PC-9 (cell line): ENCODE data around the gene NDST4. TPM values are rescaled to one million over a fixed set of nuclear protein-coding genes. Genes with fewer than 3 reads are reported as not detected.

Experiments used
- BruUV-seq: library from RNA; stranded (reverse); fragments of 400-500 nt; replicated peaks from 2 replicates; lab custom pipeline; 2021; lab: Mats Ljungman, UMichigan
- CTCF ChIA-PET: fragments of 300-600 bp; sonication (Branson Sonifier 250); formaldehyde crosslinking; loops from one replicate; lab custom pipeline; 2022; ENCODE audit warnings: antibody characterized with exemption; lab: Charles Lee
- POLR2A ChIA-PET: fragments of 300-600 bp; sonication (Branson Sonifier 250); formaldehyde crosslinking; loops from one replicate; lab custom pipeline; 2022; ENCODE audit warnings: antibody characterized with exemption; ENCODE audit not compliant: unreplicated experiment; lab: Charles Lee
- DNase-seq, 2 experiments: peaks; one replicate each; pipeline versions ENCODE4 v3.0.0 to v3.0.0-alpha.2; 2015 to 2022; ENCODE audit warnings: mixed read lengths in 1 of 2
- H2AFZ ChIP-seq: fragments of 200-600 bp; sonication (generic); 2 replicates; pipeline ENCODE4 v1.8.1; 2017; ENCODE audit warnings: antibody characterized with exemption
- H3F3A ChIP-seq: fragments of 200-600 bp; sonication (generic); 2 replicates; pipeline ENCODE4 v1.8.1; 2017; ENCODE audit warnings: antibody characterized with exemption, mild to moderate bottlenecking, low read depth; ENCODE audit not compliant: insufficient read depth
- H3K27ac ChIP-seq: fragments of 200-600 bp; sonication (generic); 2 replicates; pipeline ENCODE4 v1.6.1; 2016; ENCODE audit warnings: mixed run types
- H3K27me3 ChIP-seq: fragments of 200-600 bp; sonication (generic); 2 replicates; pipeline ENCODE4 v1.6.1; 2016; ENCODE audit warnings: low read depth, mixed run types; ENCODE audit not compliant: insufficient read depth
- H3K36me3 ChIP-seq: fragments of 200-600 bp; sonication (generic); 2 replicates; pipeline ENCODE4 v1.6.1; 2016; ENCODE audit warnings: low read depth, mixed run types
- H3K4me1 ChIP-seq: fragments of 200-600 bp; sonication (generic); replicated peaks from 2 replicates; pipeline ENCODE4 v1.6.1; 2016; ENCODE audit warnings: mixed run types; ENCODE audit not compliant: insufficient read depth
- H3K4me2 ChIP-seq: fragments of 200-600 bp; sonication (generic); 2 replicates; pipeline ENCODE4 v1.6.1; 2017; ENCODE audit warnings: mixed run types
- H3K4me3 ChIP-seq: fragments of 200-600 bp; sonication (generic); 2 replicates; pipeline ENCODE4 v1.6.1; 2016; ENCODE audit warnings: mixed run types
- H3K79me2 ChIP-seq: fragments of 200-600 bp; sonication (generic); 2 replicates; pipeline ENCODE4 v1.6.1; 2017; ENCODE audit warnings: low read depth, mixed run types
- H3K9me2 ChIP-seq: fragments of 200-600 bp; sonication (generic); 2 replicates; pipeline ENCODE4 v1.8.1; 2017; ENCODE audit warnings: mild to moderate bottlenecking; ENCODE audit not compliant: insufficient read depth
- H3K9me3 ChIP-seq: fragments of 200-600 bp; sonication (generic); 2 replicates; pipeline ENCODE4 v1.8.1; 2016; ENCODE audit warnings: low read depth; ENCODE audit not compliant: insufficient read depth
- H4K20me1 ChIP-seq: fragments of 200-600 bp; sonication (generic); 2 replicates; pipeline ENCODE4 v1.8.1; 2017; ENCODE audit not compliant: insufficient read depth
- EZH2 ChIP-seq: fragments of 200-600 bp; sonication (generic); IDR thresholded peaks from 2 replicates; pipeline ENCODE4 v1.8.0; 2017; ENCODE audit warnings: antibody characterized with exemption, low read depth
- intact Hi-C: fragments of 100-400 bp; cut with micrococcal nuclease; formaldehyde crosslinking; loops from one replicate; pipeline ENCODE4 v1.10.0; 2022; ENCODE audit not compliant: unreplicated experiment
- total RNA-seq: library from RNA; stranded (reverse); gene quantifications from 2 replicates; pipeline ENCODE4 v1.2.3, GENCODE V29; 2021
- TF ChIP-seq, protein P1 (sequence below): fragments of 200-600 bp; sonication (generic); conservative IDR thresholded peaks from 2 replicates; pipeline ENCODE4 v1.6.1; 2017; ENCODE audit warnings: mixed run types, antibody characterized with exemption, mild to moderate bottlenecking, moderate library complexity

NDST4 gene
- total RNA-seq, 1 experiment from 2014 or later, result not detected

GRCh38 chr4:115030281-115030680 is 83.1 kb downstream of the NDST4 start:
- Histone ChIP-seq H3K4me1 (no peaks in the 10 kb centered on the region), H3K79me2 (no peaks in the 10 kb centered on the region), H3F3A (no peaks in the 10 kb centered on the region), H3K4me2 (no peak overlapping the region), H3K36me3 (no peaks in the 10 kb centered on the region), H3K9me3 (no peaks in the 10 kb centered on the region), H4K20me1 (no peaks in the 10 kb centered on the region), H3K27ac (no peak overlapping the region), H3K27me3 (no peaks in the 10 kb centered on the region), H2AFZ (no peak overlapping the region), H3K4me3 (no peak overlapping the region), H3K9me2 (no peaks in the 10 kb centered on the region)
- intact Hi-C loops, result no loop called here
- ChIA-PET POLR2A (no interaction called here), CTCF (no interaction called here)
- no TSS peak for BruUV-seq
- no peak for DNase-seq
- TF ChIP-seq EZH2, result no peak
- TF ChIP-seq, protein P1, sequence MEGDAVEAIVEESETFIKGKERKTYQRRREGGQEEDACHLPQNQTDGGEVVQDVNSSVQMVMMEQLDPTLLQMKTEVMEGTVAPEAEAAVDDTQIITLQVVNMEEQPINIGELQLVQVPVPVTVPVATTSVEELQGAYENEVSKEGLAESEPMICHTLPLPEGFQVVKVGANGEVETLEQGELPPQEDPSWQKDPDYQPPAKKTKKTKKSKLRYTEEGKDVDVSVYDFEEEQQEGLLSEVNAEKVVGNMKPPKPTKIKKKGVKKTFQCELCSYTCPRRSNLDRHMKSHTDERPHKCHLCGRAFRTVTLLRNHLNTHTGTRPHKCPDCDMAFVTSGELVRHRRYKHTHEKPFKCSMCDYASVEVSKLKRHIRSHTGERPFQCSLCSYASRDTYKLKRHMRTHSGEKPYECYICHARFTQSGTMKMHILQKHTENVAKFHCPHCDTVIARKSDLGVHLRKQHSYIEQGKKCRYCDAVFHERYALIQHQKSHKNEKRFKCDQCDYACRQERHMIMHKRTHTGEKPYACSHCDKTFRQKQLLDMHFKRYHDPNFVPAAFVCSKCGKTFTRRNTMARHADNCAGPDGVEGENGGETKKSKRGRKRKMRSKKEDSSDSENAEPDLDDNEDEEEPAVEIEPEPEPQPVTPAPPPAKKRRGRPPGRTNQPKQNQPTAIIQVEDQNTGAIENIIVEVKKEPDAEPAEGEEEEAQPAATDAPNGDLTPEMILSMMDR, result no peak

DNA sequence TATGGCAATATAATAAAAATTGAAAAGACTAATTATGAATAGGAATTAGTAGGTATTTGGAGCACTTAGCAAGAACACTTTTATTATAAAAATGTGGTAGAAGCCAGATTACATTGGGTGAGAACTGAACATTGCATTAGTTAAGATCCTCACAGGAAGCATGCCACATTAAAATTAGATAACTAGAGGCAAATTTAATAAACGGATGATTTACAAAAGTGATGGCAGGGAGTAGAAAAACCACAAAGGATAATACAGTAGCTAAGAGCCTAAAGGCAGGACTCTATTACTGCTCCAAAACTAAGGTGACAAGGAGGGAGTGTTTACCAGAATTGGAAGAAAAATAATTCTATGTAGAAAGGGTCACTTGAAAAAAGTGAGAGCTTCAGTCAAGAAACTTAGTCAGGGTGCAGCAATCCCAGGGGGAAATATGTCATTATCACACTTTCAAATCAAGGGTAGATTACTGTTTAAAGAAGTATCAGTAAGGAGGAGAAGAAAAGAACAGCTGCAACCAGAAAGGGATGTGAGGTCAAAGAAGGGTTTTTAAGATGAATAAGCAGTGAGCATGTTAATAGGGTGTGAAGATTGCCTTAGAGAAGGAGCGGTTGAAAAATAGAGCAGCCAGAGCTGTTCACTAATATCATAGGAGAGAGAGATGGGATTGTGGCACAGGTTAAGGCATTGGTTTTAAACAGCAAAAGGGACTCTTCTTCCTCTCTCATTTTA is 84.6 kb downstream of the NDST4 start:
- Histone ChIP-seq H3K4me1 (no peaks in the 10 kb centered on the region), H3K4me2 (no peak overlapping the region), H3K27ac (no peak overlapping the region), H3K9me3 (no peaks in the 10 kb centered on the region), H2AFZ (no peak overlapping the region), H3K79me2 (no peaks in the 10 kb centered on the region), H3K4me3 (no peak overlapping the region), H3K36me3 (no peaks in the 10 kb centered on the region), H4K20me1 (no peaks in the 10 kb centered on the region), H3K27me3 (no peaks in the 10 kb centered on the region), H3K9me2 (no peaks in the 10 kb centered on the region), H3F3A (no peaks in the 10 kb centered on the region)
- DNase-seq, result no peak
- CTCF ChIA-PET, result no interaction called here
- TF ChIP-seq EZH2, result no peak
- TF ChIP-seq, protein P1, result no peak
- no TSS peak for BruUV-seq
- intact Hi-C loops, result no loop called here
- POLR2A ChIA-PET, result no interaction called here

GRCh38 chr4:114999880-115000279 is 113.5 kb downstream of the NDST4 start:
- Histone ChIP-seq H3K79me2 (no peaks in the 10 kb centered on the region), H3K4me1 (no peaks in the 10 kb centered on the region), H3K9me2 (no peaks in the 10 kb centered on the region), H3K4me3 (no peak overlapping the region), H3K27me3 (no peaks in the 10 kb centered on the region), H3K4me2 (no peak overlapping the region), H3K36me3 (no peaks in the 10 kb centered on the region), H3K9me3 (no peaks in the 10 kb centered on the region), H3K27ac (no peak overlapping the region), H2AFZ (no peak overlapping the region), H3F3A (no peaks in the 10 kb centered on the region), H4K20me1 (no peaks in the 10 kb centered on the region)
- intact Hi-C loops, result no loop called here
- no TSS peak for BruUV-seq
- ChIA-PET POLR2A (no interaction called here), CTCF (no interaction called here)
- TF ChIP-seq EZH2, result no peak
- TF ChIP-seq, protein P1, result no peak
- DNase-seq, result no peak
